Measurements from ENCODE around the gene SH3BGRL3. TPM values are rescaled to one million over a fixed set of nuclear protein-coding genes. Genes with fewer than 3 reads are reported as not detected.
"Not testable (repeated sequence)": the region's sequence is repeated elsewhere in the genome, so short reads cannot be mapped to it uniquely, and the experiment has no call there.

SH3BGRL3 gene
- polyA plus RNA-seq (2013), result 244 TPM

GRCh38 chr1:26279456-26280332 lies at the start of gene SH3BGRL3:
Gene SH3BGRL3 (plus strand): TSS chr1:26280086. CDS start chr1:26280156, 70 bp downstream.
- Histone ChIP-seq H3K4me3 (ENCODE audit: control insufficient read depth in 1 of 7, extremely low read depth in 1 of 7, insufficient read depth in 4 of 7, low read depth in 2 of 7, low read length in 6 of 7) (peak within 1 kb of the TSS; percentile 70 to 86 (median 75)), H3K4me1 (ENCODE audit: control extremely low read depth in 1 of 4, control insufficient read depth in 4 of 4, insufficient read depth in 4 of 4, low read length in 3 of 4) (peaks cover 30 to 99% (median 97%) of the 10 kb centered on the region in 4 experiments), H3K36me3 (ENCODE audit: control insufficient read depth in 4 of 4, insufficient read depth in 4 of 4, low read length in 3 of 4) (peaks cover 4 to 53% (median 22%) of the 10 kb centered on the region in 4 experiments), H3K9me3 (ENCODE audit: control extremely low read depth in 1 of 5, control insufficient read depth in 4 of 5, insufficient read depth in 2 of 5, low read depth in 1 of 5, low read length in 4 of 5) (no peaks in the 10 kb centered on the region), H3K27me3 (replicated peaks in 2 of 5; ENCODE audit: control insufficient read depth in 4 of 5, insufficient read depth in 5 of 5, low read length in 4 of 5) (no peaks in the 10 kb centered on the region), H3K27ac (ENCODE audit: insufficient read depth in 1 of 2, low read depth in 1 of 2, low read length in 2 of 2, poor library complexity in 1 of 2, severe bottlenecking in 2 of 2) (peak within 1 kb of the TSS; percentile 89 to 93)
- ChIA-PET POLR2A (interaction anchor here (0.6 to 1.4 kb wide), 5 partner anchors 9 to 1878 kb away, joined by 3 to 8 read pairs (median 3); no protein-coding TSS in a partner anchor), CTCF (interaction anchor here (0.5 to 9.2 kb wide), 12 partner anchors 10 to 206 kb away, joined by 3 to 152 read pairs (median 4); partner anchors contain the start of genes CD52, ZNF593 and ZNF593OS)
- peak; percentile 79 to 87 (median 85) for DNase-seq
- WGBS (ENCODE audit: insufficient coverage), result under 1% methylated on average over 48 of the region's 66 CpGs

GRCh38 chr1:26230682-26231081 lies 49.2 kb upstream of the SH3BGRL3 start:
- peak in 1 of 3 donors; percentile 18 for DNase-seq
- H3K27me3 ChIP-seq (replicated peaks in 2 of 5; ENCODE audit: control insufficient read depth in 4 of 5, insufficient read depth in 5 of 5, low read length in 4 of 5); POLR2A ChIA-PET; H3K36me3 ChIP-seq (ENCODE audit: control insufficient read depth in 4 of 4, insufficient read depth in 4 of 4, low read length in 3 of 4); H3K4me3 ChIP-seq (ENCODE audit: control insufficient read depth in 1 of 7, extremely low read depth in 1 of 7, insufficient read depth in 4 of 7, low read depth in 2 of 7, low read length in 6 of 7); H3K27ac ChIP-seq (ENCODE audit: insufficient read depth in 1 of 2, low read depth in 1 of 2, low read length in 2 of 2, poor library complexity in 1 of 2, severe bottlenecking in 2 of 2); H3K9me3 ChIP-seq (ENCODE audit: control extremely low read depth in 1 of 5, control insufficient read depth in 4 of 5, insufficient read depth in 2 of 5, low read depth in 1 of 5, low read length in 4 of 5): not testable (repeated sequence)
- H3K4me1 ChIP-seq (ENCODE audit: control extremely low read depth in 1 of 4, control insufficient read depth in 4 of 4, insufficient read depth in 4 of 4, low read length in 3 of 4), result peaks cover 3 to 21% (median 11%) of the 10 kb centered on the region in 4 experiments
- CTCF ChIA-PET, result interaction anchor here (1.2 to 1.6 kb wide), 2 partner anchors 18 to 26 kb away, joined by 3 to 4 read pairs; no protein-coding TSS in a partner anchor
- 60% methylated on average over 1 of the region's 2 CpGs for WGBS (ENCODE audit: insufficient coverage)

- H3K36me3 ChIP-seq (ENCODE audit: control insufficient read depth in 4 of 4, insufficient read depth in 4 of 4, low read length in 3 of 4), result no peaks in the 10 kb centered on the region
- H3K9me3 ChIP-seq (ENCODE audit: control extremely low read depth in 1 of 5, control insufficient read depth in 4 of 5, insufficient read depth in 2 of 5, low read depth in 1 of 5, low read length in 4 of 5), result no peaks in the 10 kb centered on the region
- CTCF ChIA-PET, result interaction anchor here (0.7 to 2.3 kb wide), 20 partner anchors 10 to 131 kb away, joined by 3 to 12 read pairs (median 3); partner anchors contain the start of genes C1orf232, CATSPER4 and ZNF593
- peaks cover 3 to 35% (median 19%) of the 10 kb centered on the region in 4 experiments for H3K4me1 ChIP-seq (ENCODE audit: control extremely low read depth in 1 of 4, control insufficient read depth in 4 of 4, insufficient read depth in 4 of 4, low read length in 3 of 4)
- H3K4me3 ChIP-seq (ENCODE audit: control insufficient read depth in 1 of 7, extremely low read depth in 1 of 7, insufficient read depth in 4 of 7, low read depth in 2 of 7, low read length in 6 of 7), result peak within 1 kb of the TSS; percentile 71 to 99 (median 93)
- POLR2A ChIA-PET, result interaction anchor here (0.7 to 2.1 kb wide), 4 partner anchors 42 to 64 kb away, joined by 3 to 7 read pairs (median 3); partner anchors contain the start of gene ZNF593
- 0% methylated on average over 61 of the region's 73 CpGs for WGBS (ENCODE audit: insufficient coverage)
- peak; percentile 97 to 98 (median 98) for DNase-seq
- peak within 1 kb of the TSS; percentile 78 to 96 for H3K27ac ChIP-seq (ENCODE audit: insufficient read depth in 1 of 2, low read depth in 1 of 2, low read length in 2 of 2, poor library complexity in 1 of 2, severe bottlenecking in 2 of 2)
- no peaks in the 10 kb centered on the region for H3K27me3 ChIP-seq (replicated peaks in 2 of 5; ENCODE audit: control insufficient read depth in 4 of 5, insufficient read depth in 5 of 5, low read length in 4 of 5)
Measured at GRCh38 chr1:26233903-26234643, 45.8 kb upstream of the SH3BGRL3 start, which contains the start of gene CEP85. Gene CEP85 (plus strand): TSS chr1:26234200. CDS start chr1:26239784, 5,584 bp downstream.

GRCh38 chr1:26234644-26235370 lies 45.1 kb upstream of the SH3BGRL3 start:
- 0% methylated on average over 18 of the region's 30 CpGs for WGBS (ENCODE audit: insufficient coverage)
- H3K4me1 ChIP-seq (ENCODE audit: control extremely low read depth in 1 of 4, control insufficient read depth in 4 of 4, insufficient read depth in 4 of 4, low read length in 3 of 4), result peaks cover 3 to 35% (median 19%) of the 10 kb centered on the region in 4 experiments
- peak overlapping the region; percentile 71 to 99 (median 93) for H3K4me3 ChIP-seq (ENCODE audit: control insufficient read depth in 1 of 7, extremely low read depth in 1 of 7, insufficient read depth in 4 of 7, low read depth in 2 of 7, low read length in 6 of 7)
- ChIA-PET POLR2A (interaction anchor here (0.6 to 2.1 kb wide), 4 partner anchors 41 to 113 kb away, joined by 3 to 7 read pairs (median 3); partner anchors contain the start of gene ZNF593), CTCF (interaction anchor here (0.8 to 2.3 kb wide), 18 partner anchors 9 to 96 kb away, joined by 3 to 12 read pairs (median 3); partner anchors contain the start of genes C1orf232, CATSPER4 and ZNF593)
- no peaks in the 10 kb centered on the region for H3K9me3 ChIP-seq (ENCODE audit: control extremely low read depth in 1 of 5, control insufficient read depth in 4 of 5, insufficient read depth in 2 of 5, low read depth in 1 of 5, low read length in 4 of 5)
- H3K27ac ChIP-seq (ENCODE audit: insufficient read depth in 1 of 2, low read depth in 1 of 2, low read length in 2 of 2, poor library complexity in 1 of 2, severe bottlenecking in 2 of 2), result peak overlapping the region; percentile 78 to 96
- no peaks in the 10 kb centered on the region for H3K27me3 ChIP-seq (replicated peaks in 2 of 5; ENCODE audit: control insufficient read depth in 4 of 5, insufficient read depth in 5 of 5, low read length in 4 of 5)
- DNase-seq, result peak; percentile 31 to 45 (median 36)
- peaks cover 0 to 3% (median 2%) of the 10 kb centered on the region in 4 experiments for H3K36me3 ChIP-seq (ENCODE audit: control insufficient read depth in 4 of 4, insufficient read depth in 4 of 4, low read length in 3 of 4)

- peak overlapping the region in 3 of 7 experiments; percentile 8 to 38 (median 8) for H3K4me3 ChIP-seq (ENCODE audit: control insufficient read depth in 1 of 7, extremely low read depth in 1 of 7, insufficient read depth in 4 of 7, low read depth in 2 of 7, low read length in 6 of 7)
Measured at GRCh38 chr1:26237230-26237966, 42.5 kb upstream of the SH3BGRL3 start.

More at GRCh38 chr1:26237230-26237966, 42.5 kb upstream of the SH3BGRL3 start:
- H3K27ac ChIP-seq (ENCODE audit: insufficient read depth in 1 of 2, low read depth in 1 of 2, low read length in 2 of 2, poor library complexity in 1 of 2, severe bottlenecking in 2 of 2), result peak overlapping the region in 1 of 2 experiments; percentile 50
- H3K9me3 ChIP-seq (ENCODE audit: control extremely low read depth in 1 of 5, control insufficient read depth in 4 of 5, insufficient read depth in 2 of 5, low read depth in 1 of 5, low read length in 4 of 5), result no peaks in the 10 kb centered on the region
- H3K36me3 ChIP-seq (ENCODE audit: control insufficient read depth in 4 of 4, insufficient read depth in 4 of 4, low read length in 3 of 4), result peaks cover under 1 to 10% (median 9%) of the 10 kb centered on the region in 4 experiments
- WGBS (ENCODE audit: insufficient coverage), result 52% methylated on average over 3 of the region's 6 CpGs
- POLR2A ChIA-PET, result interaction anchor here (0.7 kb wide), 1 partner anchor 125 kb away, joined by 3 read pairs; no protein-coding TSS in a partner anchor
- CTCF ChIA-PET, result interaction anchor here (1.7 to 2.5 kb wide), 2 partner anchors 11 to 18 kb away, joined by 5 to 6 read pairs; no protein-coding TSS in a partner anchor
- H3K27me3 ChIP-seq (replicated peaks in 2 of 5; ENCODE audit: control insufficient read depth in 4 of 5, insufficient read depth in 5 of 5, low read length in 4 of 5), result no peaks in the 10 kb centered on the region
- peaks cover 3 to 35% (median 18%) of the 10 kb centered on the region in 4 experiments for H3K4me1 ChIP-seq (ENCODE audit: control extremely low read depth in 1 of 4, control insufficient read depth in 4 of 4, insufficient read depth in 4 of 4, low read length in 3 of 4)
- peak; percentile 34 to 82 (median 77) for DNase-seq
